ENCODE data around the gene PTPN13.

The PTPN13 gene

DNA sequence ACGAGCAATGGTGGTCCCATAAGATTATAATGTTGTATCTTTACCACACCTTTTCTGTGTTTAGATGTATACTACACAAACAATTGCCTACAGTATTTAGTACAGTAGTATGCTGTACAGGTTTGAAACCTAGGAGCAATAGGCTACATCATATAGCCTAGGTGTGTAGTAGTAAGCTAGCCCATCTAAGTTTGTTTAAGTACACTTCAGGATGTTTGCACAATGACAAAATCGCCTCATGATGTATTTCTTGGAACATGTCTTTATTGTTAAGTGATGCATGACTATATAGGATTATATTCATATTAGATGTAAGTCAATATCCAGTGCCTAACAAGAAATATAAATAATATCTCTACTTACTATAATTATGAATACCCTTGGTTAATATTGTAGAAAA is 150.5 kb downstream of the PTPN13 start:
- Histone ChIP-seq H3K36me3 (ENCODE audit: control insufficient read depth, low read length) (no peaks in the 10 kb centered on the region), H4K20me1 (ENCODE audit: control insufficient read depth, insufficient read depth, low read depth, low read length) (no peaks in the 10 kb centered on the region), H3K4me1 (ENCODE audit: control insufficient read depth, low read length) (no peaks in the 10 kb centered on the region), H3K9me2 (replicated peaks; ENCODE audit: control insufficient read depth, low read length) (no peaks in the 10 kb centered on the region), H3F3A (ENCODE audit: control insufficient read depth, insufficient read depth) (no peaks in the 10 kb centered on the region), H3K9me3 (ENCODE audit: control insufficient read depth, insufficient read depth, low read length) (0 out of 2 replicates have a peak, but pooled peaks cover 6% of the 10 kb centered on the region), H3K27me3 (ENCODE audit: control insufficient read depth, low read length) (no peaks in the 10 kb centered on the region), H3K27ac (ENCODE audit: low read depth, low read length) (no peak overlapping the region), H3K79me2 (ENCODE audit: control insufficient read depth, low read length) (no peaks in the 10 kb centered on the region), H3K4me3 (ENCODE audit: low read length) (no peak overlapping the region), H3K4me2 (ENCODE audit: low read length) (no peak overlapping the region)
- no peak for TF ChIP-seq EZH2phosphoT487 (IDR thresholded peaks at IDR 0.05; ENCODE audit: borderline replicate concordance, low read length)
- TF ChIP-seq, protein P1, sequence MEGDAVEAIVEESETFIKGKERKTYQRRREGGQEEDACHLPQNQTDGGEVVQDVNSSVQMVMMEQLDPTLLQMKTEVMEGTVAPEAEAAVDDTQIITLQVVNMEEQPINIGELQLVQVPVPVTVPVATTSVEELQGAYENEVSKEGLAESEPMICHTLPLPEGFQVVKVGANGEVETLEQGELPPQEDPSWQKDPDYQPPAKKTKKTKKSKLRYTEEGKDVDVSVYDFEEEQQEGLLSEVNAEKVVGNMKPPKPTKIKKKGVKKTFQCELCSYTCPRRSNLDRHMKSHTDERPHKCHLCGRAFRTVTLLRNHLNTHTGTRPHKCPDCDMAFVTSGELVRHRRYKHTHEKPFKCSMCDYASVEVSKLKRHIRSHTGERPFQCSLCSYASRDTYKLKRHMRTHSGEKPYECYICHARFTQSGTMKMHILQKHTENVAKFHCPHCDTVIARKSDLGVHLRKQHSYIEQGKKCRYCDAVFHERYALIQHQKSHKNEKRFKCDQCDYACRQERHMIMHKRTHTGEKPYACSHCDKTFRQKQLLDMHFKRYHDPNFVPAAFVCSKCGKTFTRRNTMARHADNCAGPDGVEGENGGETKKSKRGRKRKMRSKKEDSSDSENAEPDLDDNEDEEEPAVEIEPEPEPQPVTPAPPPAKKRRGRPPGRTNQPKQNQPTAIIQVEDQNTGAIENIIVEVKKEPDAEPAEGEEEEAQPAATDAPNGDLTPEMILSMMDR (IDR thresholded peaks at IDR 0.05; ENCODE audit: low read depth, low read length, poor library complexity, severe bottlenecking): no peak

GRCh38 chr4:86749121-86749520 is 155.0 kb downstream of the PTPN13 start:
- Histone ChIP-seq H3K27me3 (ENCODE audit: control insufficient read depth, low read length) (peaks cover 4% of the 10 kb centered on the region; the same call in 1 of the 2 replicates), H3K79me2 (ENCODE audit: control insufficient read depth, low read length) (no peaks in the 10 kb centered on the region), H3K4me1 (ENCODE audit: control insufficient read depth, low read length) (no peaks in the 10 kb centered on the region), H3F3A (ENCODE audit: control insufficient read depth, insufficient read depth) (no peaks in the 10 kb centered on the region), H3K4me3 (ENCODE audit: low read length) (no peak overlapping the region), H3K27ac (ENCODE audit: low read depth, low read length) (no peak overlapping the region), H3K9me2 (replicated peaks; ENCODE audit: control insufficient read depth, low read length) (no peaks in the 10 kb centered on the region), H3K36me3 (ENCODE audit: control insufficient read depth, low read length) (no peaks in the 10 kb centered on the region), H3K9me3 (ENCODE audit: control insufficient read depth, insufficient read depth, low read length) (no peaks in the 10 kb centered on the region), H4K20me1 (ENCODE audit: control insufficient read depth, insufficient read depth, low read depth, low read length) (no peaks in the 10 kb centered on the region), H3K4me2 (ENCODE audit: low read length) (no peak overlapping the region)
- TF ChIP-seq, protein P1 (IDR thresholded peaks at IDR 0.05; ENCODE audit: low read depth, low read length, poor library complexity, severe bottlenecking): no peak
- TF ChIP-seq EZH2phosphoT487 (IDR thresholded peaks at IDR 0.05; ENCODE audit: borderline replicate concordance, low read length): no peak

- H3K36me3 ChIP-seq (ENCODE audit: control insufficient read depth, low read length): no peaks in the 10 kb centered on the region
- no peaks in the 10 kb centered on the region for H3K9me3 ChIP-seq (ENCODE audit: control insufficient read depth, insufficient read depth, low read length)
- H3K4me3 ChIP-seq (ENCODE audit: low read length): no peak overlapping the region
- H4K20me1 ChIP-seq (ENCODE audit: control insufficient read depth, insufficient read depth, low read depth, low read length): no peaks in the 10 kb centered on the region
- TF ChIP-seq EZH2phosphoT487 (IDR thresholded peaks at IDR 0.05; ENCODE audit: borderline replicate concordance, low read length): no peak
- TF ChIP-seq, protein P1 (IDR thresholded peaks at IDR 0.05; ENCODE audit: low read depth, low read length, poor library complexity, severe bottlenecking): no peak
- H3K27me3 ChIP-seq (ENCODE audit: control insufficient read depth, low read length): peaks cover 13% of the 10 kb centered on the region
- H3K9me2 ChIP-seq (replicated peaks; ENCODE audit: control insufficient read depth, low read length): no peaks in the 10 kb centered on the region
- H3F3A ChIP-seq (ENCODE audit: control insufficient read depth, insufficient read depth): no peaks in the 10 kb centered on the region
- no peaks in the 10 kb centered on the region for H3K79me2 ChIP-seq (ENCODE audit: control insufficient read depth, low read length)
- no peak overlapping the region for H3K4me2 ChIP-seq (ENCODE audit: low read length)
- H3K4me1 ChIP-seq (ENCODE audit: control insufficient read depth, low read length): no peaks in the 10 kb centered on the region
- no peak overlapping the region for H3K27ac ChIP-seq (ENCODE audit: low read depth, low read length)
Measured at GRCh38 chr4:86755388-86755787, 161.3 kb downstream of the PTPN13 start.

All from DOHH2 (cell line).